Measurements from ENCODE around the gene RGP1. TPM values are rescaled to one million over a fixed set of nuclear protein-coding genes. Genes with fewer than 3 reads are reported as not detected.

Gene RGP1
- total RNA-seq, 2 donors from 2014 or later: 52.0 to 53.9 TPM

DNA sequence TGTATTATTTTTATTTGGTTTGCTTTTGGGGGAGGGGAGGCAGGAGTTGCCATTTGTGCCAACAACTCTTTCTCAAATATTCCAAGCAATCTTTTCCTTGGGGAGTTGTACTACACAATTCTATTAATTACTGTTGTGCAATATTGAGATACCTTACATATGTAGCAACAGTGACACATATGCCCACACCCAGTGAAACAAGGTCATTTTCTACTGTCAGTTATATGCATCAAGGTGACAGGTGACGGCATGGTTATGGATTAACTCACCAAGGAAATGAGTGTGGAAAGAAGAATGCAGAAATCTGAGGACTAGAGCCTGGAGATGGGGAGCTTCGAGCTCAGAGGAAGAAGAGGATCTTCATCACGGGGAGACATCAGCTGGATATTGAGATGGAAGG lies 22.9 kb downstream of the RGP1 start:
- peak; percentile 58 for DNase-seq
- TF ChIP-seq, protein P1, sequence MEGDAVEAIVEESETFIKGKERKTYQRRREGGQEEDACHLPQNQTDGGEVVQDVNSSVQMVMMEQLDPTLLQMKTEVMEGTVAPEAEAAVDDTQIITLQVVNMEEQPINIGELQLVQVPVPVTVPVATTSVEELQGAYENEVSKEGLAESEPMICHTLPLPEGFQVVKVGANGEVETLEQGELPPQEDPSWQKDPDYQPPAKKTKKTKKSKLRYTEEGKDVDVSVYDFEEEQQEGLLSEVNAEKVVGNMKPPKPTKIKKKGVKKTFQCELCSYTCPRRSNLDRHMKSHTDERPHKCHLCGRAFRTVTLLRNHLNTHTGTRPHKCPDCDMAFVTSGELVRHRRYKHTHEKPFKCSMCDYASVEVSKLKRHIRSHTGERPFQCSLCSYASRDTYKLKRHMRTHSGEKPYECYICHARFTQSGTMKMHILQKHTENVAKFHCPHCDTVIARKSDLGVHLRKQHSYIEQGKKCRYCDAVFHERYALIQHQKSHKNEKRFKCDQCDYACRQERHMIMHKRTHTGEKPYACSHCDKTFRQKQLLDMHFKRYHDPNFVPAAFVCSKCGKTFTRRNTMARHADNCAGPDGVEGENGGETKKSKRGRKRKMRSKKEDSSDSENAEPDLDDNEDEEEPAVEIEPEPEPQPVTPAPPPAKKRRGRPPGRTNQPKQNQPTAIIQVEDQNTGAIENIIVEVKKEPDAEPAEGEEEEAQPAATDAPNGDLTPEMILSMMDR (IDR thresholded peaks at IDR 0.05): no peak
- intact Hi-C loops (cut with DNase I): no loop called here
- H3K9ac ChIP-seq (ENCODE audit: low read depth in 2 of 2, low read length in 2 of 2): peak overlapping the region in 1 of 2 donors; percentile 57
- H3K4me3 ChIP-seq: no peak overlapping the region
- peaks cover 14% of the 10 kb centered on the region for H3K4me1 ChIP-seq
- no peaks in the 10 kb centered on the region for H3K27me3 ChIP-seq
- H3K36me3 ChIP-seq: no peaks in the 10 kb centered on the region
- H3K9me3 ChIP-seq: no peaks in the 10 kb centered on the region
- peak overlapping the region; percentile 77 for H3K27ac ChIP-seq

DNA sequence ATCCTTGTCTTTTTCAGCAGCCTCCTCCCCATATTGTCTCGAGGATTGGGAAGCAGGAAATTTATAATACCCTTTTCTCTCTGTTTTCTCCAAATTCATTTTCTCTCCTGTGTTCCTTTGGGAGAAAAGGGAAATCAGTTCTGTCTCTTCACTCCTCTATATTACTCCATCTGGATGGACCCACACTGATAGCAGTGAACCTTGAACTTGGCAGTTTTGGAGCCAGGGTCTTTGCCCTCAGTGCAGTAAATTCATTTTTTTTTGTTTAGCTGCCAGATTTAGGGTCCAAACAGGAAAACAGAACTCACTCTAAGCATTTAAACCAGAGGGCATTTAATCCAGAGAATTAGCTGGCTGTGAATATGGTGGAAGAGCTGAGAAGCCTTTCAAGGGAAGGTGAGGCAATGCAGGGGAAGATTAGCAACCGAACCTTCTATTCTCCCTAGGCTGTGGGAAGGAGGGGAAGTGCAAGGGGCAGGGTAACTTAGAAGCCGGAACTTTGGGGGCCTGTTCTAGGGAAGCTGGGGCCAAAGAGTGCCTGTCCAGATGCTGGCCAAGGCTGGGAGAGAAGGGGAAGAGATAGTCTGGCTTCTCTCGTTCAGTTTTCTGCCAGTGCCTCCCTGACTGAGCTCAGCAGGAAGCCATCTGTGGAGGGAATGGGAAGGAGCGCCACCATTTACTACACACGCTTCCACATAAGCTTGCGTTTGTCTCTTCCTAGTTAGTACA lies 26.0 kb downstream of the RGP1 start:
- TF ChIP-seq, protein P1 (IDR thresholded peaks at IDR 0.05): no peak
- no peak overlapping the region for H3K9ac ChIP-seq (ENCODE audit: low read depth in 2 of 2, low read length in 2 of 2)
- H3K27ac ChIP-seq: no peak overlapping the region
- no peak for DNase-seq
- peaks cover 14% of the 10 kb centered on the region for H3K4me1 ChIP-seq
- H3K36me3 ChIP-seq: no peaks in the 10 kb centered on the region
- no peaks in the 10 kb centered on the region for H3K27me3 ChIP-seq
- intact Hi-C loops (cut with DNase I): no loop called here
- H3K9me3 ChIP-seq: no peaks in the 10 kb centered on the region
- H3K4me3 ChIP-seq: no peak overlapping the region

DNA sequence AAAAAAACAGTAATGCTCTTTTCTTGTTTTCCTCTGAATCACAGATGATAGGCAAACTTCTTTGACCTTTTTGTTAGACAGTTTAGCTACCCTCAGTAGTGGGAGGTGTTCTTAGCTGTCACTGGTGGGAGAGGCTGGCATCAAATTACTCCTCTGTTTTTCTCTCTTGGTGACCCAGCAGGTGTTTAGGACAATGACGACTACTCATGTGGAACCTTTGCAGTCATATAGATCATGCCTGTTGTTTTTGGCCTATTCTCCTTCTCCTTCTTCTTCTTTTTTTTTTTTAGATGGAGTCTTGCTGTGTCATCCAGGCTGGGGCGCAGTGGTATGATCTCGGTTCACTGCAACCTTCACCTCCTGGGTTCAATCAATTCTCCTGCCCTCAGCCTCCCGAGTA lies 26.9 kb downstream of the RGP1 start:
- no peak for DNase-seq
- intact Hi-C loops (cut with DNase I): no loop called here
- Histone ChIP-seq H3K9me3 (no peaks in the 10 kb centered on the region), H3K27ac (no peak overlapping the region), H3K36me3 (no peaks in the 10 kb centered on the region), H3K4me3 (no peak overlapping the region), H3K27me3 (no peaks in the 10 kb centered on the region), H3K4me1 (peaks cover 8% of the 10 kb centered on the region), H3K9ac (ENCODE audit: low read depth in 2 of 2, low read length in 2 of 2) (no peak overlapping the region)
- TF ChIP-seq, protein P1 (IDR thresholded peaks at IDR 0.05): no peak

DNA sequence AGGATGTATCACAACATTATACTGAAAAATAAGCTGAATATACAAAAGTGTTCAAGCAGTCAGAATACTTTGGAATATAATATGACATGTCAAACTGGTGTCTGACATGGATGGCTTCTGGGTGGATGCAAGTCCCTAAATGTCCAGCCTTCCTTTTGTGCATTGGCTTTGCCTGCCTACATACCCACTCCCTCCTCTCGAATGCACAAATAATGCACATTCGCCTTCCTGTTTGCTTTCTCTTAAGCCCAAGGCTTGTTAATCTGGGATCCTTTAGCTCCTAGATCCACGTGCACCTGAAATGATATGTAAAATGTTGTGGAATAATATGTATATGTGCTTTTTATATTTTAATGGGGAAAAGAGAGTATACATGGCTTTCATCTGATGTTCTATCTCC lies 29.4 kb downstream of the RGP1 start:
- H3K27me3 ChIP-seq: no peaks in the 10 kb centered on the region

DNA sequence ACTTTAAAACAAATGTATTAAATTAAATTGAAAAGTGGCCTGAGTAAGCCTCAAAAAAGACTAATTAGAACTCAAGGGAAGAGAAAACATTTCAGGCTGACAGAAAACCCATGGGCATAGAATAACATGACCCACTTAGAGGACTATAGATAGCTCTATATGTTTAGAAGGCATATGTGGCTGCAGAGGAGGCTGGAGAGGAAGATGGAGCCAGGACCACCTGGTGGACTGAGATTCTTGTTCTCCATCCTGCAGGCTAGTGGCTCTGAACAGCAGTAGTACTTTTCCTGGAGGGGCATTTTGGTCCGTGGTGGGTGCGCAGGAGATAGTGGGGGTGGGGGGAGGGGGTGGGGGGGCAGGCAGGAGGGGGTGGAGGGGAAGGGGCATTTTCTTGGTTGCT lies 32.0 kb downstream of the RGP1 start:
- Histone ChIP-seq H3K9ac (ENCODE audit: low read depth in 2 of 2, low read length in 2 of 2) (no peak overlapping the region), H3K36me3 (no peaks in the 10 kb centered on the region), H3K9me3 (no peaks in the 10 kb centered on the region), H3K4me1 (no peaks in the 10 kb centered on the region), H3K27me3 (no peaks in the 10 kb centered on the region), H3K27ac (no peak overlapping the region), H3K4me3 (no peak overlapping the region)
- DNase-seq: no peak
- intact Hi-C loops (cut with DNase I): no loop called here
- TF ChIP-seq, protein P1 (IDR thresholded peaks at IDR 0.05): no peak

More for the DNA sequence above, 29.4 kb downstream of the RGP1 start:
- TF ChIP-seq, protein P1 (IDR thresholded peaks at IDR 0.05): no peak
- H3K9ac ChIP-seq (ENCODE audit: low read depth in 2 of 2, low read length in 2 of 2): no peak overlapping the region
- no peaks in the 10 kb centered on the region for H3K4me1 ChIP-seq
- no peaks in the 10 kb centered on the region for H3K36me3 ChIP-seq
- DNase-seq: no peak
- intact Hi-C loops (cut with DNase I): no loop called here
- no peak overlapping the region for H3K27ac ChIP-seq
- H3K9me3 ChIP-seq: no peaks in the 10 kb centered on the region
- H3K4me3 ChIP-seq: no peak overlapping the region

Data from colonic mucosa (tissue), 4 donors.